HEK293 (cell line): ENCODE results near the gene PAQR8.
"Not testable (repeated sequence)": the region's sequence is repeated elsewhere in the genome, so short reads cannot be mapped to it uniquely, and the experiment has no call there.

ENCODE experiments used
- CTCF ChIP-seq: fragments of 450-650 bp; formaldehyde crosslinking; IDR thresholded peaks from 2 replicates; pipeline ENCODE4 v1.5.1; 2016; ENCODE audit warnings: missing biosample characterization, missing genetic modification characterization
- GLI2 ChIP-seq: fragments of 450-650 bp; formaldehyde crosslinking; IDR thresholded peaks from 2 replicates; pipeline ENCODE4; 2017; ENCODE audit warnings: missing biosample characterization, missing genetic modification characterization, low read depth, borderline replicate concordance
- PATZ1 ChIP-seq: fragments of 450-650 bp; formaldehyde crosslinking; IDR thresholded peaks from 2 replicates; pipeline ENCODE4 v1.5.1; 2016; ENCODE audit warnings: missing biosample characterization, missing genetic modification characterization
- PBX3 ChIP-seq: sonication (generic); formaldehyde crosslinking; IDR thresholded peaks from 2 replicates; pipeline ENCODE4 v1.8.1; 2022; ENCODE audit warnings: mild to moderate bottlenecking, moderate library complexity, missing genetic modification reagents
- YY1 ChIP-seq: fragments of 450-650 bp; formaldehyde crosslinking; IDR thresholded peaks from 2 replicates; pipeline ENCODE4 v1.5.1; 2018; ENCODE audit warnings: missing biosample characterization, missing genetic modification characterization
- ZBTB49 ChIP-seq: fragments of 450-650 bp; formaldehyde crosslinking; IDR thresholded peaks from 2 replicates; pipeline ENCODE4 v1.5.1; 2016; ENCODE audit warnings: missing biosample characterization, missing genetic modification characterization, low read depth
- ZNF248 ChIP-seq: fragments of 450-650 bp; formaldehyde crosslinking; IDR thresholded peaks from 2 replicates; pipeline ENCODE4 v1.5.1; 2017; ENCODE audit warnings: missing biosample characterization, missing genetic modification characterization
- ZNF394 ChIP-seq: fragments of 450-650 bp; formaldehyde crosslinking; IDR thresholded peaks from 2 replicates; pipeline ENCODE4 v1.5.1; 2016; ENCODE audit warnings: missing biosample characterization, missing genetic modification characterization, mild to moderate bottlenecking, moderate library complexity, borderline replicate concordance
- ZNF416 ChIP-seq: fragments of 450-650 bp; formaldehyde crosslinking; IDR thresholded peaks from 2 replicates; pipeline ENCODE4 v1.5.1; 2016; ENCODE audit warnings: missing biosample characterization, missing genetic modification characterization
- ZNF449 ChIP-seq: fragments of 450-650 bp; formaldehyde crosslinking; IDR thresholded peaks from 2 replicates; pipeline ENCODE4 v1.5.1; 2017; ENCODE audit warnings: missing biosample characterization, mild to moderate bottlenecking, missing genetic modification characterization, moderate library complexity
- ZNF513 ChIP-seq: fragments of 450-650 bp; IDR thresholded peaks from 2 replicates; pipeline ENCODE4 v1.5.1; 2018; ENCODE audit warnings: missing biosample characterization, missing genetic modification characterization
- ZNF777 ChIP-seq: fragments of 450-650 bp; formaldehyde crosslinking; IDR thresholded peaks from 2 replicates; pipeline ENCODE4 v1.5.1; 2017; ENCODE audit warnings: missing biosample characterization, missing genetic modification characterization, borderline replicate concordance
- ZSCAN30 ChIP-seq: fragments of 450-650 bp; IDR thresholded peaks from 2 replicates; pipeline ENCODE4 v1.5.1; 2018; ENCODE audit warnings: missing biosample characterization, mild to moderate bottlenecking, missing genetic modification characterization, moderate library complexity

GRCh38 chr6:52433294-52433693 lies 71.3 kb downstream of the PAQR8 start:
- TF ChIP-seq CTCF; ZBTB49 (tag by site-specific recombination); PBX3; YY1; ZNF449 (tag by site-specific recombination); ZNF416; ZNF777 (tag by site-specific recombination); PATZ1; ZNF513 (tag by site-specific recombination); ZSCAN30; ZNF248 (tag by site-specific recombination); GLI2; ZNF394: not testable (repeated sequence)
